Activated CD4-positive, alpha-beta T cell treated with anti-CD3 and anti-CD28 coated beads, Interleukin-2, amount 50 U/mL, for 4 hours (primary cell): ENCODE data around the gene ADCY5.

Experiments
- DNase-seq, 2 experiments: peaks; one replicate each; pipeline ENCODE4 v3.0.0-alpha.2; 2020

ADCY5 gene

DNA sequence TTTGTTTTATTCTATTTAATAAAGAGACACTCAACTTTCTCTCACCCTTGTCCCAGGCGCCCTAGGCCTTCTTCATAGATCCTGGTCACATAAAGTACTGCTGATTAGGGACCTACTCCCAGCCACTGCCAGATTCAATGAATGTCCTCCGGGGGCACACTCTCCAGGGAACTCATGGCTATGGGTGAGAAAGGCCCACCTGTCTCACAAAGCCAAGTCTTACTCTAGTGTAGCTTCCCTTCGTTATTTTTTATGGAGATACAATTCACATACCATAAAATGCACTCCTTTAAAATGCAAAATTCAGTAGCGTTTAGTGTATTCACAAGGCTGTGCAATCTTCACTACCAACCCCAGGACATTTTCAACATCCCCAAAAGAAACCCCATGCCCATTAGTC lies 87.8 kb downstream of the ADCY5 start:
- no peak for DNase-seq

GRCh38 chr3:123357275-123357674 lies 91.6 kb downstream of the ADCY5 start:
- no peak for DNase-seq

DNA sequence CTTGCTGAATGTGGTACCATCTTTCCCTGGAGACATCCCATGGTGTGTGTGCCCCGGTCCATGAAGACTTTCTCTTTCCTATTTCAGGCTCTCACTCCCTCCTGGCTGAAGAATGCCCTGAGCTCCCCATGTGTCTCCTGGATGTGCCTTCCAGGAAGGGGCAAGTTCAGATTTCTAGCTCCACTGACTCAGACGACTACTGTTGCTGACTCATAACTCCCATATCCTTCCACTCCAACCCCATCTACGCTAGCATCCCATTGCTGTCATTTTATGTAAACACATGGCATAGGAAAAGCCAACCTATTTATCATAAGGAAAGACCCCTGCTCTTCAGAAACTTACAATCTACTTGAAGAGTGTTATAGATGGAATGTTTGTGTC lies 95.0 kb downstream of the ADCY5 start:
- no peak for DNase-seq

GRCh38 chr3:123353227-123353849 lies 95.6 kb downstream of the ADCY5 start:
- no peak for DNase-seq

DNA sequence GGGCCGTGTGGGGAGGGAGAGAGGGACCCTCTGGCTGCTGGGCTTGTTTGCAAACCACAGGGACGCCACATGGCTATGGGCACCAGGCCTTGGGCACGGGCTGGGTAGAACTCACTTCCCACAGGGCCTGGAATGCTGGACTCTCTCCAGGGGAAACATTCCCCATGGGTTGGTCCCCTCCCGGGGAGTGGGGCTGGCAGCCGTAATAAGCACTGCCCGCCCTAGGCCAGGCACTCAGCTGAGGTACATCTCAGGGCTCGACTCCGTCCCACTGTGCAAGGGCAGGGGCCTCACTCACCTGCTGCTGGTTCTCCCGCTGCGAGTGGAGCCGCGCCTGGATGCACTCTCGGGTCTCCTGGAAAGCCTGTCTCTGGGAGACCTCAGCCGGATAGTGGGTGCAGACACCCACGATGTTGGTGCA lies 96.7 kb downstream of the ADCY5 start:
- DNase-seq: no peak

DNA sequence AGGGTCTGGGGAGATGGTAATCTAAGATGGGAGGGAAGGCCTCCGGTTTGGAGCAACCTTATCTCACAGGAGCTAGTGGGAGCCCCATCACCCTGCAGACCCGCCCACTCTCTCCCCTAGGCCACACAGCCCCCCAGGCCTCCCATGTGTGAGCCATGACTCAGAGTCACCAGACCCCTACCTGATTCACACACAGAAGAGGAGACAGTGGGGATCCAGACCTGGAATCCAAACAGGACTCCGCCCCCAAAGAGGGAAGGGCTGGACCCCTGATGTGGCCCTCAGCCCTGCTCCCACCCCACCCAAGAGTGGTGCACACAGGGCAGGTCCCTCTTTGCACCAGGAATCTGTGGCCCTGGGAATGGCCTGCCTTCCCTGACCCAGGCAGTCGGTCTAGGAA lies 97.4 kb downstream of the ADCY5 start:
- no peak for DNase-seq

GRCh38 chr3:123350971-123351370 lies 97.9 kb downstream of the ADCY5 start:
- DNase-seq: no peak

DNA sequence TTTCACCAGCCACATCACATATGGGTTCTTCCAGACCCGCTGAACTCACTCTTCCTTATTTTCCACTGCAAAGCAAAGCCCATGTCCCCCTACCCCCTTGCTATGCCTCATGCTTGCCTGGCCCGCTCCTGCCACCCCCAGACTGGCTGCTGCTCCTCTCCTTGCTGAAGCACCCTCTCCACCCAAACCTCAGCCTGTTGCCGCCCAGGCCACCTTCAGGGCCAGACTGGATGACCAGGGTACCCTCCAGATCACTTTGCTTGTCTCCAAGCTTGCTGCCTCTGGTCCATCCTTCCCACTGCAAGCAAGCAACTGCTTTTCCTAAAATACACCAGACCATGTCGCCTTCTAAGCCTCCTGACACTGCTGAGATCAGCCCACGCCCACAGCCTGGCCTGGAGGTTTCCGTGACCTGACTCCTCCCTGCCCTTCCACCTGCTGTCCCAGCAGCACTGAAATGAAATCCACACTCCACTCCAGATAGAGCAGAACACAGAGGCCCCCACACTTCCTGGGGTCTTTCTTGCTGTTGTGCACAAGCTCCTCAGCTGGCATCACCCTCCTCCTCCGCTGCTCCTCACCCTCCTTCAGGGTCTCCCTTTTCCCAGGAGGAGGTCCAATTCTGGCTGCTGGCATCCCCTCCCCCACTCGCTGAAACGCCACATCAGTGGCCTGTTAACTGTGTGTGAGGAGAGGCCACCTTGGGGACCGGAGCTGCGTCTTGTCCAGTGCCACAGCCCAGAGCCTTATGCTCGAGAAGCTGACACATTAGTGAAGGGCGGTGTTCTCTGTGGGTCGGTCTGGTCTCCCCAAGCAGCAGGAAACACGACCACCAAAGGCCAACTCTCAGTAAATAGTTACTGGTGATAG lies 99.1 kb downstream of the ADCY5 start:
- DNase-seq: no peak

DNA sequence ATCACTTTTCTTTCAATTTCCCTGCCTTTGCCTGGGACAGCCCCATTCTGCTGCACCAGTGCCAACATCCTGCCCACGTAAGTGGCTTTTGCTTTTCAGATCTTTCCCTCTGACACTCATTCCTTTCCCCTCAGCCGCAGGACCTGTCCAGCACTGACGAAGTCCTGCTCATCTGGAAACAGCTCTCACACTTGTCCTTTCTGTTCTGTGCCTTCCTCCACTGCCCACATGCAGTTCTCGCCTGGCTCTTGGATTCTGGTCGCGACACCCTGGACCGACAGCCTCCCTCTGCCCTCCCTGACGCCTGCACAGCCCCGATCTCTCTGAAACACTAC lies 99.7 kb downstream of the ADCY5 start:
- DNase-seq: no peak

DNA sequence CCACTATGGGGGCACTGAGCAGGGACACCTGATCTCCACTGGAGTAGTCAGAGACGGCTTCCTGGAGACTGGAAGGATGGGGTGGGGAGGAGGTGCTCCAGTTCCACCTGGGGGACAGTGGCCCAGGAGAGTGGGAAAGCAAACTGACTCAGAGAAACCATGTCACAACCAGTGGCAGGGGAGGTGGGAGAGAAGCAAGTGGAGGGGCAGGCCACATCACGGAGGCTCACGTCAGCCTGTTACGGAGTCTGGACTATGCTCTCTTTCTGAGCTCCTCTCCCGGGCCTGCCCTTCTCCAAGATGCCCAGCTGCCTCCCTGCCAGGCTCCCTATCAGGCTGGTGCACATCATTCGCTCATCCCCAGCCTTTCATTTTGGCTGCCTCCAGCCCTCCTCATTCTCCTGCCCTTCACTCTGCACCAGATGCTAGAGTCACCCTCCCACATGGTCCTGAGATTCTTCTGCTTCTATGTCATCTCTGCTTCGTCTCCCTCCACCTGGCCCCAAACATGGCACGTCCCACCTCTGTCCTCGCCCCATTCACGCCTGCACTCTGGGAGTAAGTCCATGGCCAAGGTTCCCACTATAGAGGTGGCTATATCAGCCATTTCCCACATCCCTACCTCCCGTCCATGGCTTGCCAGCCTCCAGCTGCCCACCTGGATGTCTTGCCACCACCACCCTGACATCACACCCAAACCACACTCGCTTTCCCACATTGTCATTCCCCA lies 100.3 kb downstream of the ADCY5 start:
- DNase-seq: no peak

DNA sequence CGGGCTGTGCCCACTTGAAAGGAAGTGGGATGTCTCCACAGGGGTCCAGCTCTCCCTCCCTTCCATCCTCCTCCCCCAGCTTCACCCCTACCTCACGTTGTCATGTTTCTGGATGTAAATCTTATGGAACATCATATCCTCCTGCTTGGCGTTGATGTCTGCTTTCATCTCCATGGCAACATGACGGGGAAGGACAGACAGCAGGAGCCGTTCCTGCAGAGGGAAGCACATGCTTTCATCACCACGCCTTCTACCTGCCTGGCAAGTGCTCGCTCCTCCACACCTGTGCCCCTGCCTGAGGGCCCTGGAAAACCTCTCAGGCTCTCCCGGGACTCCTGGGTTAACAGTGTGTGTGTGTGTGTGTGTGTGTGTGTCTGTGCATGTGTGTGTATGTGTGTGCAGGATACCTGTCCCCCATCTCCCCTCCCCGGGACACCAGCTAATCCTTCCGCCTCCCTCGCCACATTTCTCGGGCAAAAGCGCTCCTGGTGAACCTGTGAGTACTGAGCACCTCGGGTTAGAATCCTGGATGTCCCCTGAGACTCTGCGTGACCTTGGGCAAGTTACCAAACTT lies 101.1 kb downstream of the ADCY5 start:
- no peak for DNase-seq

DNA sequence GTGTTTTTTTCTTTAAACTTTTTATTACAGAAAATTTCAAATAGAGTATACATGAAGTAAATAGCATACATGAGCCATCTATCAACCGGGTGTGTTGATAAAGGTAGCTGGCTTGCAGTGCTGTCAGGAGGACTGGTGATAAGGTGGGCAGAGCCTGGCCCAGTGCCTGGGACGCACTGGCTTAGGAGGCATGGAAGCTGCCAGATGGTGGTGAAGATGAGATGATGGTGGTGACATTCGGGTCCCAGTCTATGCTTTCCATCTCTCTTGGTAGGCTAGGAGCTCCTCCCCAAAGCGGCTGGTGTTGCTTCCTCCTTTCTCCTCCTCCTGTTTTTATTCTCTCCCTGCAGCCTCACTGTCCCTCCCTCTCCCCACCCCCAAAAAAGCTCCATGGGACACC lies 101.7 kb downstream of the ADCY5 start:
- DNase-seq: no peak

DNA sequence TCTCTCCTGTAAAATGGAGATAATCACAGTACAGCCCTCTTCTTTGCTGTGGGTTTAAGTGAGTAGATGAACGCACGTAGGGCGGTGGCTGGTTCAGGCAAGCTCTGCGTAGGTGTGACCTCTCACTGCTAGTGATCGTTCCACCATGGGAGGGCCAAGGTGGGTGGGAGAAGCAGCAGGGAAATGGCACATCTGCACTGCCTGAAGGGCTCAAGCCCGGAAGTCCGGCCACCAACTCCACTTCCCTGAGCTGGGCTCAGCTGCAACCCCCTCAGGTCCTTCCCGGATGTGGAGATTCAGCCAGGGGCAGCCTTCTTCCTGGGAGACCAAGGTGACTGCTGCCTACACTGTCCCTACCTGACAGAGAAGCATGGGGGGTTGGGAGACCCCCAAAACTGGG lies 102.9 kb downstream of the ADCY5 start:
- no peak for DNase-seq

DNA sequence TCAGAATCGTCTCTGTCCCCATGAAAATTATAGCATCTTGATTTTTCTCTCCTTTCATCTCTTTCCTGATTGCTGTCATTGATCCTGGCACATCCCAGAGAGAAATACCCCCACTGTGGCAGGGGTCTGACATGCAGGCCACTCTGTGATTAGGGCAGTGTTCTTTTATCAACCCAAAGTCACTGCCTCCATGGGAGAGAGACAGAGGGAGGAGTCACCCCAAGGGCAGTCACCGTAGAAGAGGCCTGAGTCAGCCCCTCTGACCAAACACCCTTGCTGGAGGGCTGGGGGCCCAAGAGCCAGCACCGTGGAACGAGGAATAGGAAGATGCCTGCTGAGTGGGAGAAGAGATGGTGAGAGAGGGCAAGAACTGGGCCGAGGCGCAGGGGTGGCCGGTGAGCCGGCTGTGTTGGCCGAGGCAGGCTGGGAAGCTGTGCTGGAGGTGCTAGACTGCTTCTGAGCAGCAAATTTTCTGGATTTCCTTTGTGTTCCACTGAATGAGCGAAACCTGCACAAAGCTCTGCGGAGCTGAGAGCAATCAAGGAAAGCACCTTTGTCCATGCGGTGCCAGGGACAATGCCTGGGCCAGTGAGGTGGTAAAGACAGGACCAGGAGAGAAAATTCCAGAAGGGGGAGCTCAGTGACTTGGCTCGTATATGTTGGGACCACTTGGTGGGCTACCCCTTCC lies 103.8 kb downstream of the ADCY5 start:
- DNase-seq: no peak

DNA sequence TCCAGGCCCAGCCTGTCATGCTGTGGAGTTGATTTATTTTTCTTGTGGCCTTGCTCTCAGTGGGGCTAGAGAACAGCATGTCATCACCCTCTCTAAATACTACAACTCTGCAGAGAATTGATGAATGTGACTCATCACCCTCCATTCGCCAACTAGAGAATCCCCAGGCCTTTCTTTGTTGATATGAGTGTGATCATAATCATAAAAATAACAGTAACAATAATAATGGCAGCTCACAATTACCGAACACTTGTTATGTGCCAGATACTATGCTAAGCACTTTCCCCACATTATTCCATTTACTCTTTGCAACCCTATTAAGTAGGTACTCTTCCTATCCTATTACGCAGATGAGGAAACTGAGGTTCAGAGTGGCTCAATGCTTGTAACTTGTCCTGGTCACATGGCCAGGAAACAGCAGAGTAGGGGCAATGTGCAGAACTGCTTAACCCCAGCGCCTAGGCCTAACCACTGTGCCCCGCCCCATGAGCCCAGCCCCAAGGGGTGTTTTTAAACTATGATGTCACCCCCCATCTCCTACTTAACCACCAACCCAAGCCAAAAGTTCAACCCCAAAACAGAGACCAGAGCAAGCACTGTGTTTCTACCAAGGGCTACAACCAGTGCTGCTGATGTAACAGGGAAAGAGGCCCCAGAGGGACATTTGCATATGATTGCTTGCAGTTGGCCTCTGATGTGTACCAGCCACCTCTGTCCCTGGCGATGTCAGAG lies 104.5 kb downstream of the ADCY5 start:
- no peak for DNase-seq

GRCh38 chr3:123343296-123344174 lies 105.4 kb downstream of the ADCY5 start:
- DNase-seq: no peak

GRCh38 chr3:123342631-123343080 lies 106.2 kb downstream of the ADCY5 start:
- no peak for DNase-seq

DNA sequence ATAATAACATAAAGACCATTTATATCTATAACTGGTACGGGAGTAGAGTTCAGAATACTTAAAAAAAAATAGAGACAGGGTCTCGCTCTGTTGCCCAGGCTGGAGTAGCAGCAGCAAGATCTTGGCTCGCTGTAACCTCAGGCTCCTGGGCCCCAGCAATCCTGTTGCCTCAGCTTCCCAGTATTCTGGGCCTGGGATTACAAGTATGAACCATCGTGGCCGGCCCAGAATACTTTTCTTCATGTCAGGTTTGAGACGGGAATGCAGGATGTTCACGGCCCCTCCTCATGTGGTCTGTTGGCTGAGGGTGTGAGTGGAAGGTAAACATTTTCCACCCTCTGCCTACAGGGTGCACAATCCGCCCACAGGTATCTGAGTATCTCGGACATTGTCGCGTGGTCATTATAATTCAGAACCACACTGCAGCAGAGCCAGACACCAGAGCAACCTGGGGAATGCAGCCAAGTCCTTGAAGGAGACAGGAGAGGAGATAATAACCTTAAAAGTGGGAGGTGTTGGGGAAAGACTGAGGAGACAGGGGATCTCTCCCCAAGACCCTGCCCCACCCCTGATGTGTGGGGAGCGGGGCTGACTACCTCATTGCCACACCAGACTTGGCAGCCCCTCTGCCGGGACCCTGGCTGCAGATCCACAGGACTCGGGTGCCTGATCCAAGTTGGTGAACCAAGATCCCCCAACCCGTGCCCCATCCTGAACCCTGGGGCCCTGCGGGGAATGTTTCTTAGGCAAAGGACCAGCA lies 106.8 kb downstream of the ADCY5 start:
- no peak for DNase-seq

GRCh38 chr3:123340336-123340735 lies 108.6 kb downstream of the ADCY5 start:
- no peak for DNase-seq

DNA sequence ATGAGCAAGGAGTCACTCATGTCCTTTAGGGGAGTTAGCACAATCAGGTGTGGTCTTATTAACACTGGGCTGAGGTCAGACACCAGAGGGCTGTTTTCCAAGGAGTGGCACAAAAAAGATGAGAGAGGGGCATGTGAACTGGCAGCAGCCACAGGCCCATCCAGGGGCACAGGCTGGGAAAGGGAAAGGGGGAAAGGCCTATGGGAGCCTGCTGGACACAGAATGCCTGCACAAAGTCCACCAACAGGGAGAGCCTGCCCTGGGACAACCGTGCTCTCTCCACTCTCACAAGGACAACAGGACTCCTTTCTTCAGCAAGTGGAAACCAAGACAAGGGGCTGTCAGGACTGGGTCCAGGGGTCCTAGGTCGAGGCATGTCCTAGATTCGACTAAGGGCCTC lies 109.6 kb downstream of the ADCY5 start:
- no peak for DNase-seq
